Left lung (tissue), 10 donors: ENCODE data around the gene MAPK4. TPM values are rescaled to one million over a fixed set of nuclear protein-coding genes. Genes with fewer than 3 reads are reported as not detected.

Source experiments
- ATAC-seq: fragments of 200-7000 bp; cut with Tn5 transposase; one replicate; pipeline ENCODE4 v1.9.1; 2020; ENCODE audit warnings: moderate library complexity
- DNase-seq, 4 donors: peaks; one replicate each; pipeline ENCODE4 v3.0.0-alpha.2; 2013 to 2020
- H3K27ac ChIP-seq, 2 donors: fragments of 200-600 bp; sonication (generic) in 1 of 2; one replicate each; pipeline versions ENCODE4 v1.5.0 to v1.8.0; 2020 to 2021
- H3K27me3 ChIP-seq, 2 donors: fragments of 200-600 bp; sonication (generic) in 1 of 2; one replicate each; pipeline versions ENCODE4 v1.5.0 to v1.8.0; 2020 to 2021
- H3K36me3 ChIP-seq, 2 donors: fragments of 200-600 bp; sonication (generic) in 1 of 2; one replicate each; pipeline versions ENCODE4 v1.5.0 to v1.8.0; 2020 to 2021
- H3K4me1 ChIP-seq, 2 donors: fragments of 200-600 bp; one replicate each; pipeline ENCODE4 v1.8.0; 2021
- H3K4me3 ChIP-seq, 2 donors: fragments of 200-600 bp; sonication (generic) in 1 of 2; one replicate each; pipeline versions ENCODE4 v1.5.0 to v1.8.0; 2020 to 2021; ENCODE audit warnings: mild to moderate bottlenecking in 1 of 2
- H3K9me3 ChIP-seq, 2 donors: fragments of 200-600 bp; sonication (generic) in 1 of 2; one replicate each; pipeline versions ENCODE4 v1.5.0 to v1.8.0; 2020 to 2021
- CTCF ChIP-seq, 2 donors: fragments of 200-600 bp; sonication (generic) in 1 of 2; IDR thresholded peaks; one replicate each; pipeline versions ENCODE4 v1.5.0 to v1.8.0; 2021; ENCODE audit warnings: antibody characterized with exemption in 2 of 2
- intact Hi-C, 2 donors: fragments of 100-400 bp; cut with DNase I; formaldehyde crosslinking; loops; one replicate each; pipeline versions ENCODE4 v1.11.2 to v1.14.2; 2022
- polyA plus RNA-seq, 6 donors: library from polyadenylated mRNA; unstranded; fragments of 120-200 nt; gene quantifications; one replicate each; pipeline ENCODE4 v1.2.1, GENCODE V29; 2013; ENCODE audit not compliant: insufficient read length in 6 of 6
- total RNA-seq, 2 donors: library from RNA; stranded (reverse); fragmentation: NEBNext Ultra II Directional; extraction: Animal tissue kit (Norgen Biotek cat#: 25700); gene quantifications; one replicate each; pipeline ENCODE4 v1.2.1, GENCODE V29; 2021
- donor health status: DM: no; HTN: yes; CAD: no.
- donor health status: DM: no; HTN: no; CAD: no.

MAPK4 gene
- total and polyA plus RNA-seq, 8 donors: 0.55 to 2.1 (median 1.3) TPM

GRCh38 chr18:50717563-50717962 is 157.7 kb downstream of the MAPK4 start:
- no peaks in the 10 kb centered on the region for H3K27me3 ChIP-seq
- DNase-seq: no peak
- ATAC-seq: no peak
- no peaks in the 10 kb centered on the region for H3K9me3 ChIP-seq
- H3K27ac ChIP-seq: no peak overlapping the region
- no peak overlapping the region for H3K4me3 ChIP-seq
- no peaks in the 10 kb centered on the region for H3K4me1 ChIP-seq
- intact Hi-C loops: no loop called here
- no peak for TF ChIP-seq CTCF (IDR thresholded peaks at IDR 0.05)
- H3K36me3 ChIP-seq: no peaks in the 10 kb centered on the region

GRCh38 chr18:50719471-50720324 is 159.8 kb downstream of the MAPK4 start:
- DNase-seq (no peak), ATAC-seq (no peak)
- no peak overlapping the region for H3K27ac ChIP-seq
- no peaks in the 10 kb centered on the region for H3K27me3 ChIP-seq
- intact Hi-C loops: no loop called here
- no peak for TF ChIP-seq CTCF (IDR thresholded peaks at IDR 0.05)
- no peak overlapping the region for H3K4me3 ChIP-seq
- no peaks in the 10 kb centered on the region for H3K9me3 ChIP-seq
- no peaks in the 10 kb centered on the region for H3K36me3 ChIP-seq
- H3K4me1 ChIP-seq: no peaks in the 10 kb centered on the region

GRCh38 chr18:50720325-50720674 is 160.4 kb downstream of the MAPK4 start:
- H3K27ac ChIP-seq: no peak overlapping the region
- H3K4me1 ChIP-seq: no peaks in the 10 kb centered on the region
- DNase-seq: no peak
- no peaks in the 10 kb centered on the region for H3K9me3 ChIP-seq
- no peak for TF ChIP-seq CTCF (IDR thresholded peaks at IDR 0.05)
- no peaks in the 10 kb centered on the region for H3K36me3 ChIP-seq
- ATAC-seq: no peak
- H3K4me3 ChIP-seq: no peak overlapping the region
- intact Hi-C loops: no loop called here
- no peaks in the 10 kb centered on the region for H3K27me3 ChIP-seq

GRCh38 chr18:50721006-50721405 is 161.1 kb downstream of the MAPK4 start:
- H3K4me1 ChIP-seq: no peaks in the 10 kb centered on the region
- no peak for TF ChIP-seq CTCF (IDR thresholded peaks at IDR 0.05)
- H3K27ac ChIP-seq: no peak overlapping the region
- no peaks in the 10 kb centered on the region for H3K36me3 ChIP-seq
- H3K9me3 ChIP-seq: no peaks in the 10 kb centered on the region
- ATAC-seq: no peak
- DNase-seq: no peak
- intact Hi-C loops: no loop called here
- no peak overlapping the region for H3K4me3 ChIP-seq
- no peaks in the 10 kb centered on the region for H3K27me3 ChIP-seq

GRCh38 chr18:50721451-50722120 is 161.7 kb downstream of the MAPK4 start:
- no peak for TF ChIP-seq CTCF (IDR thresholded peaks at IDR 0.05)
- DNase-seq (no peak), ATAC-seq (no peak)
- H3K36me3 ChIP-seq: no peaks in the 10 kb centered on the region
- H3K4me1 ChIP-seq: no peaks in the 10 kb centered on the region
- intact Hi-C loops: no loop called here
- no peaks in the 10 kb centered on the region for H3K27me3 ChIP-seq
- no peaks in the 10 kb centered on the region for H3K9me3 ChIP-seq
- no peak overlapping the region for H3K4me3 ChIP-seq
- no peak overlapping the region for H3K27ac ChIP-seq
